GM10847 (cell line): ENCODE results near the gene PRELID3B.

Source experiments
- POLR2A ChIP-seq: IDR thresholded peaks from 2 replicates; pipeline ENCODE4 v1.6.1; 2011; ENCODE audit not compliant: insufficient read length; ENCODE audit errors: extremely low read depth

PRELID3B gene

DNA sequence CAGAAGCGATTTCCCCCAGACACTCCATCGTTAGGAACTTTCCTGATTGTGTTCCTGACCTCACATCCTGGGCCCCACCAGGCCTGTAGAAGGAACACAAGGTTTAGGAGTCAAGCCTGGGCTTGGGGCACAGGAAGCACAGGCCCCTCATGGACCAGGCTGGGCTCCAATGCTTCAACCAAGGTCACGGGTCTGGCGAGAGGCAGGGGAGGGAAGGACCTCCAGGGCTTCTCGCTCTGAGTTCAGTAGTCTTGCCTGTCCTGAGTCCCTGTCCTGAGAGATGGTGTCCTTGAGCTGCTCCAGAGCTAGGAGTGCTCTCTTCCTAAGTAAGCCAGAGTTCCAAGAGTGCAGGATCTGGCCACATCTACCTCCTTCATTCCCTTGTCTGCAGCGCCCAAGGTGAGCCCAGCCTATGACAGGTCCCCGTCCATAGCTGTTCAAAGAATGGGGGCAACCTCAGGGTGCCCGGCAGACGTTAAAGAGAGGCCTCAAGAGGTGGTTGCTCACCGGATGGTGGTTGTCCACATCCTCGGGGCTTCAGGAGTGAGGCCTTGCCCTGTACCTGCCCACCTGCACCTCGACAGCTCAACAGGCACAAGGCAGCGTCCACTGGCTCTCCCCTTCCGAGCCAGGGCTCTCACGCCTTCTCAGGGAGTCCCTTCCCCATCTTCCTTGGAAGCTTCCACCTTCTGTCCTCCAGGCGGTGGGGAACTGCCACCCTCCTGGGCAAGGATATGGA is 24.9 kb downstream of the PRELID3B start:
- TF ChIP-seq POLR2A: no peak

DNA sequence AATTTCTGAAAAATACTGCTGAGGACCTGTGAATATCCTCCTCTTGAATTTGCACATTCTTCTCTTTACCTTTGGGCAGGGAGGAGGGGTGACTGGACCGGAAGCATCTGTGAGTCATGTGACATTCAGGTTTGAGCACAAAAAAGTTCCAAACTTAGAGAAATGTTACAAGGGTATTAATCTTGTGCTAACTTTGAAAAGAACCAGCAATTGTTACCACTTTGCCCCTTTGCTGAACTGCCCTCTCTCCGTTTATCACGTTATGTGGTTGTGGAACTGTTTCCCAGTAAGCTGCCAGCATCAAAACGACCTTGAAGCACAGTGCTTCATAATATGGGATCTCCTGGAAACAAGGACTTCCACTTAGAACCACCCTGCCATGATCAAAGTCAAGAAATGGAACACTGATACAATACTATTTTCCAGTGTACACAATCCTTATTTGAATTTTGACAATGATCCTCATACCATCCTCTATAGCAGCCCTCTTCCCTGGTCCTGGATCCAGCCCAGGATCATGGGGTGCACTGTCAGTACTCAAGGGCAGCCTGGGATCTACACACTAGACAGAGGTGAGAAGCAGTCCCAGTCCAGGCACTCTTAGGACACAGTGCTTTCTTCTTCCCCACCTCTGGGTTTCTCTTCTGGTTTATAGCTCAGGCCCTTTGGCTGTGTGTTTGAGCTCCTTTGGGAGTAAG is 25.6 kb downstream of the PRELID3B start:
- no peak for TF ChIP-seq POLR2A

DNA sequence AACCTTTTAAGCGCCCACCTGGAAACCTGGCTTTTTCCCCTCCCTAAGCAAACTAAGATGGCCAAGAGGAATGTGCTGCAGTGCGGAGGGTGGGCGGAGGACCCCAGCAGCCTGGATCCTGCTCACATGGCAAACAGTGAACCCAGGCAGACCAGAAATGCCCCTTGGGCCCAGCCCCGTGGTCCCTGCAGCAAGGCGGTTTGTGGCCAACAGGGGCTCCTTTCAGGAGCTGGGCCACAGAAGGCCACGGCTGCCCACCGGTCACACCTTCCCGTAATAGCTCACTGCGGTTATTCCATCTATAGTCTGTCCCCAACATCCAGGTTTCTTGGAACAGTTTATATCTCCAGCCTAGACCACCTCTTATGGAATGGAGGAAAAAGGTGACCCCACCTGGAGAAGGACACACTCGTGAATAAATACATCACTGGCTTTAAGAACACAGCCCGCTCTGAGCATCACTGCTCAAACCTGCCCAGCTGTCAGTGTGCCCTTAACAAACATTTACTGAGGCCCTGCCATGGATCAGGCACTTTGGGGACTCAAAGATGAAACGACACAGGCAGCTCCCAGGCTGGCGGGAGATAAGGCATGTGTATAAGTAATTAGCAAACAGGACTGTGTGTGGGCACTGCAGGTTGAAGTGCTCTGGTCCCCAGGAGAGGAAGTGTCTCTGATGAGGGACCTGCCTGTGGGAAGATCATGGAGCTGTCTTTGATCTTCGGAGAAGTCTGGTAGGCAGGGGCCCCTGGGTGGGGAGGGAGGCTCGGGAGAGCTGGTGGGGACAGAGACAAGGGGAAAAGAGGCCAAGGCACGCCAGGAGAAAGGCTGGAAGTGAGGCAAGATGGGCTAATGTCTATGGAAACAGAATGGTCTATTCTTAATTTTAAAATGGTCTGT is 26.5 kb downstream of the PRELID3B start:
- no peak for TF ChIP-seq POLR2A

DNA sequence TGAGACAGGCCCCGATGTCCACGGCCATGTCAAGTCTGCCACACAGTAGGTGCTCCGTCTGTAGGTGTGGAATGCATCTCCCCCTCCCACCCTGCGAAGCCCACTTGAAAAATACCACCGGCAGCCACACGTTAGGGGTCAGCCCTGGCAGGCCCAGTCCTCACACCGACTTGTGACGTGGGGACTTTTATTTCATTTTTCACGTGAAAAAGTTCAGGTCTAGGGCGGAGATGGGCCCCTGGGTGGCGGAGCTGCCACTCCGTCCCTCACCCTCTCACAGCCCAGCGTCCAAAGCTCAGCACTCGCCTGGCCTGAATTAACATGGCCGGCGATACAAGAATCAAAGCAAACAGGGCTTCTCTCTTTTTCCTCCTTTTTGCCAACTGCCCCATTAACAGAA is 27.2 kb downstream of the PRELID3B start:
- no peak for TF ChIP-seq POLR2A

DNA sequence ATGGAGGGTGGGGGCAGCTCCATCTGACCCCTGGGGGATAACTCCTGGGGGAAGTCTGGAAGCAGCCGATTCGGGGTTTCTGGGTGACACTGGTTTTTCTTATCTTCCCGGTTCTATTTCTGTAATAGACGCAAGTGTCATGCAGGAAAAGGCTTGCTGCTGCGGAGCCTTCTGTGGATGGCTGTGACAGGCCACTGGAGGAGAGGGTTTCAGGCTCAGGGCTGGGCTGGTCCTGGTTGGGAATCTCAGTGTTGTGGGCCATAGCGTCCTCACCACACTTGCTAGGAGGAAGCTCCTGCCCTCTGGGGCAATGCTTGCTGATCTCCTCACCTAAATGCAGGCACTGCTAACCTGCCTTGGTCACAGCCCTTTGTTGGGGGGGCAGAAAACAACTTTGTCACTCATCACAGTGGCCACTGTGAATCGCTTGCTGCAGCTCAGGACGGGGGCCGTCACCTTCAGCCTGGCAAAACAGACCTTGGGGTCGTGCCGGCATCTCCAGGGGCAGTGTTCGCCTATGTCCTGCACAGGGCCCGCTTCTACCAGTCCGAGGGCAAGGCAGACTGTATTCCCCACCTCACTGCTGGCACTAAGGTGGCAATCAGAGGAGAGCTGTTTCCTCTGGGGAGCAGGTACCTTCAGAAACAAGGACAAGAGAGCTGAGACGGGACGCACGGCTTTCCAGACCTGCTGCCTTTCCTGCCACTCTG is 27.8 kb downstream of the PRELID3B start:
- no peak for TF ChIP-seq POLR2A

DNA sequence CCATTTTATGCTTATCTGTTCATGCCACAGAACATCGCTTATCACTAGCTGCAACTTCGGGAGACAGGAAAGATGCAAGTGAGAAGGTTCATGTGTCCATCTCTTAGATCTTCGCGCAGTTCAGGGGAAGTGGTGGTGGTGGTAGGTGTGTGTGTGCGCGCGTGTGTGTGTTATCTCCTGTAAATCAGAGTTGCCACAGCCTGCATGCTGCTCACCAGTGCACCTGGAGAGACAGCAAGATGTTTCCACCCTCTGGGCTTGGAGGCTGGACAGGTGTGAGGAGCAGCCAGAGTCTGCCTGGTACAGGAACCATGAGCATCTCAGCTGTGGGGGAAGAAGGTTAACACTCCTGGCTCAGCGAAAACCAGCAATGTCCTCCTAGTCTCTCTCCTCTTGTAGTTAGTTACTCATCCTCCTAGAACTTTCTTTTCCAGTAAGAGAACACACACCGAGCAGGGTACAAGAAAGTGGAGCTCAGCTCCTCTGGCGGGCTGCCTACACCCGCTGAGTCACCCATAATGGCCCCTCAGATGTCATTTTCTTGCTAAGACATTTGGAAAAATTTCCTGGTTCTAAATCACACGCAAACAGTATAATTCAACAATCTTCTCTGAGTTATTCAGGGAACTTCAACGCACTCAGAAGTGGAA is 28.5 kb downstream of the PRELID3B start:
- no peak for TF ChIP-seq POLR2A

DNA sequence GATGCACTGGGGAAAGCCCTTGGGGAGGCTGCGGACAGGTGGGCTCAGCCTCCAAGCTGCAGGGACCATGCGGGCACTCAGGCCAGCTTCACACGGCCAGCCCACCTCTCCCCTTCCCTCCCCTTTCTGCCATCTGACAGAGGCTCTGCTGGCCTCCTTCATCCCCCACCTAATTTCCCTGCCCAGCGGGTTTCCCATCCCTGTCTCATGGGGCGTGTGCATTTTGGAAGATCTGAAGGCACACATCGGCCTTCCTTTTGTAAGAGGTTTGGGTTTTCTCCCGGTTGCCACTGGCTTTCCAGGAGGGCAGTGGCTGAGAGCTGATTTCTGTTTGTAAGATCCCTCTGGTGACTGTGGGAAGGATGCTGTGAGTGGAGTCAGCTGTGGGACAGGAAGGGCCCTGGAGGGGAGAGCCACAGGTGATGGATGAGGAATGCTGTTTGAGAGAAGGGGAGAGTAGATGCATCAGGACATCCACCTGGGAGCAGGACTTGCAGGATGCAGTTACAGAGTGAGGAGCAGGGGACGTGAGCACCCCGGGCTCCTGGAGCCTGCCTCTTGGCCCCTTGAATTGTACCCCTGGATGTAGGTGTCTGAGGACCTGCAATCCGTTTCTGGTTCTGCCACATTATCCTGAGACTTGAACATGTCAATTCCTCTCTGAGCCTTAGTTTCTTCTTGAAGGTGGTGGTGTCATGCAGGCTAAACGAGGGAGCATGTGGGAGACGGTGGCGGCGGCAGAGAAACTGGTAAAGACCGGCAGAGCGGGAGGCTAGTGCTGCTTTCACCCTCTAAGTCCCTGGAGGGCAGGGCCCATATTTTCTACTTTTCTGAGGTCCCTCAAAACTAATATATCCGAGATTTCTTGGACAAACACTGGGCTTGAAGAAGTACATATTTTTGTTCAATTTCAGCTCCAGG is 29.3 kb downstream of the PRELID3B start:
- no peak for TF ChIP-seq POLR2A

DNA sequence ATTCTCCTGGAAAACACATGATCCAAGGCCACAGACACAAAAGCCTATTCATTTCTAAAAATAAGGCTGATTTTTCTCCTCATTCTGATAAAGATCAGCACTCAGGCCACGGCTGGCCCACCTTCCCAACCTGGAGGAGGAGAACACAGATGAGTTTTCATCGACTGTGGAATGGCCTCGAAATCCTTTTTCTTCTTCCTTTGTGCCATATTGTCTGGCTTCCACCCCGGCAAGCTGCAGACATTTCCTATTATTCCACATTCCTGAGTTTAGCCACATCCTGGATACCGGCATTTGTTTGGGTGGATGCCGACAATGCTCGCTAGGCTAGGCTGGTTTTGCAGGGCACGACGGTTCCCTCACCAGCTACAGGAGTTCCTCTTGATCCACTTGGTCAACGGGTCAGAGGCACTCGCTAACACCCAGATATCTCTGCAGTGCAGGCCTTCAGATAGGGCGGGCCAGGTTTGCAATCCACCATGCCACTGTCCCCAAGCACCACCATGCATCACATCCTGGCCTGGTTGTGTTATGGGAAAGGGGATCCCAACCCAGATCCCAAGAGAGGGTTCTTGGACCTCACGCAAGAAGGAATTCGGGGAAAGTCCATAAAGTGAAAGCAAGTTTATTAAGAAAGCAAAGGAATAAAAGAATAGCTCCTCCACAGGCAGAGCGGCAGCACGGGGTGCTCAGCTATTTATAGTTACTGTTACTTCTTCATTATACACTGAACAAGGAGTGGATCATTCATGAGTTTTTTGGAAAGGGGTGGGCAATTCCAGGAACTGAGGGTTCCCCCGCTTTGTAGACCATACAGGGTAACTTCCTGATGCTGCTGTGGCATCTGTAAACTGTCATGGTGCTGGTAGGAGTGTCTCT is 31.4 kb downstream of the PRELID3B start:
- TF ChIP-seq POLR2A: no peak

DNA sequence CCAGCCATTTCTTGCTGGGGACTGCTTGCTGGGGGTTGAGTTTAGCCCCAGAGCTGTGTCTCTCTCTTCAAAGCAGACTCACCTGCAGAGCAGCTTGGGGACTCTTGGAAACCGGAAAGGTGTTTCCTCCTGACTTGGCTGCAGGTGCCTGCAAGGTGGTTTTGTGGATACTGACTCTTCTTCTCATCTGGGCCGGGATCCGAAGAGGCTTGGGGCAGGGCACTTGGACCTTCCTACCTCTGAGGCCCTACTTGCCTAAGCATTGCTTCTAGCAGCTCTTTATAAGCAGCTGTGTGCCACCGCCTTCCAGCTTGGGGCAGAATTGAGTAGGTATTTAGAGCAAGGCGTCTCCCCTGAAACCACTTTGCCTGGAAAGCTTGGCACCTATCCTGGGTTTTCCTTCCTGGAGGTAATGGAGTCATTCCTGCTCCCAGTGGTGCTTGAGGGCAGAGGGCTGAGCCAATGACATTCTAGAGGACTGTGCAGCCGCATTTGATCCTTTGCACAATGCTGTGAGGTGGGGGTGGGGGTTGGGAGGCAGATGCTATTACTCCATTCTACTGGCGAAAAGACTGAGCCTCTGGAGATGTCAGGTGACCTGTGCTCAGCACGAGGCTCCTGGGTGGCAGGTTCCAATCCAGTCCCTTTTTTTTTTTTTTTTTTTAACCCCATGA is 32.1 kb downstream of the PRELID3B start:
- no peak for TF ChIP-seq POLR2A

DNA sequence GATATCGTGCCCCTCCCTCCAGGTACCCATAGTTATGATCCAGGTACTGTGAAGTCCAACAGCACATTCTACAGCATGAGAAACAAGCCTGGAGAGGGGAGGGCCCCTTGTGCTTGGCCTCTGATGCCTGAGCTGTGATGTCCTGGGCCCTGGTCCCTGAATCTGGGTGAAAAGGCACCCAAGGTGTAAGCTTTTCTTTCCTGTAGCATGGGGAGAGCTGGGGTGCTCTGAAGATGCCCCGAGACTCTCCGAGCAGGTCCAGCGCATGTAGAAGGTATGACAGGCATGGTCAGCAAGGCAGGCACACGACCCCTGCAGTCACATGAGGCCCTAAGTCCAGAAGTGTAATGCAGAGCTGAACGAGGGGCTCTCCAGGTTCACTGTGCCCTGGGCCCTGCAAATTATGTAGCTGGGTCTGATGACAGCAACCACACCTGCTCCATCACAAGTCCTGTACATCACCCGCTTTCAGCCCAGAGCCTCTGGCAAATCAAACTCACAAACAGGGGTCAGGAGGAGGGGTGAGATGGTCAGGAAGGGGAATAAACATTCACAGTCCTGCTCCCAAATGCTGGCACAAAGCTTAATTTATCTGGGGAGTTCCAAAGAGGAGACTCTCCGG is 33.8 kb downstream of the PRELID3B start:
- no peak for TF ChIP-seq POLR2A

DNA sequence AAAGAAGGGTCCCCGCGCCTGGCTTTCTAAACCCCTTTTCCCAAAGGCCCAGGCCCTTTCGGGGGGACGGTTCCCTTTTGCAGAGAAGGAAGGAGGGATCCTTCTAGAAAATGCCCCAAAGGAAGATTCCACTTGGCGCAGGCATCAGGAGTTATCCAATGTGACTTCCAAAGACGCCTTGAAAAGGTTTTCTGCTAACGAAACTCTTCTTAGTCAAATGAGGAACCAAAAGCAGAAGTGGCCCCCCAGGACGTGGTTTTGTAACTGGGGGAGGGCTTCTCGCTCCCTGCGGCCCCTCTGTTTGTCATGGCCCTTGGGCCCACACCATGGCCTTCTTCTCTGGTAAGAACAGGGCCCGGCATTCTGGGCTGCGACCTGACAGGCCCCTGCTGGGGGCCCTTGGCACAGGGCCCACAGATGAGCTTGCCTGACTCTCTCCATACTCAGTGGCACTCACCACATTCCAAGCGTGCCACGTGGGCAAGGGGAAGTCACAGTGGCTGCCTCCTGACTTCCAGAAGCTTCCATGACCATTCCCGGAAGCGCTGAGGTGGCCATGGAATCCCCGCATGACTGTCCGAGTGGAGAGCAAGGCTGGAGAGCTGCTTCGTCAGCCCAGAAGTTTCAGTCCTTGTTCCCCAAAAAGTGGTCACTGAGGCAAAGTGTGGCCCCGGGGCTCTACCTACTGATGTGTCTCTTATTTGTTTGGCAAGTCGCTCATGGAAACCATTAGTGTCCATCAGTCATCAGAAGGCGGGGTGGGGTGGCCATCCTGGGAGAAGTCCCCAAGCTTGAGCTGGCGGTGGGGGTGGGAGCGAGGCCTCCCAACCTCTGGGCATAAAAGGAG is 34.7 kb downstream of the PRELID3B start:
- no peak for TF ChIP-seq POLR2A
